ENCODE results near the gene PITPNC1. TPM values are rescaled to one million over a fixed set of nuclear protein-coding genes. Genes with fewer than 3 reads are reported as not detected.
"Not testable (repeated sequence)": the region's sequence is repeated elsewhere in the genome, so short reads cannot be mapped to it uniquely, and the experiment has no call there.

PITPNC1 gene
- total RNA-seq, 1 donor from 2014 or later: 7.3 TPM

- DNase-seq (ENCODE audit: low read depth, low spot score): no peak
Observed at GRCh38 chr17:67679721-67680120, 302.6 kb downstream of the PITPNC1 start.

GRCh38 chr17:67680445-67681224 lies 303.6 kb downstream of the PITPNC1 start:
- DNase-seq (ENCODE audit: low read depth, low spot score): no peak

DNA sequence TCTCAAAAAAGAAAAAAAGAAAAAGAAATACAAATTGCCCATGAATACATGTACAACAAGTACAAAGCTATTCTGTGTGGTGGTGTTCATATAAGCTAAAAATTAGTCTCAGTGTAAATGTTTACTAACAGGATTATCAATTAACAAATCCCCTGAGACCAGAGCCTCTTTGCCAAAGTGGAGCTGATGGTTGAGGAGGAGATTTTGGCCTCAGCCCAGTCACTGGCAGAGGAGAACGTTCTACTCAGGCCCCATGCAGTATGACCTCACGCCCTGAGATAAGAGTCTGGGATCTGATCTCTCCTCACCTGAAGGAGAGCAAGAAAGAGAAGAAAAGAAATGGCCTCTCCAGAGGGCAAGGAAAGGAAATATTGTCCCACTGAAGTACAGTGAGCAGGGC lies 305.1 kb downstream of the PITPNC1 start:
- DNase-seq (ENCODE audit: low read depth, low spot score): no peak

- DNase-seq (ENCODE audit: low read depth, low spot score): no peak
Observed at GRCh38 chr17:67685351-67685750, 308.3 kb downstream of the PITPNC1 start.

- DNase-seq (ENCODE audit: low read depth, low spot score): no peak
Observed at GRCh38 chr17:67686241-67686640, 309.2 kb downstream of the PITPNC1 start.

GRCh38 chr17:67687511-67687910 lies 310.4 kb downstream of the PITPNC1 start:
- no peak for DNase-seq (ENCODE audit: low read depth, low spot score)

- DNase-seq (ENCODE audit: low read depth, low spot score): peak; percentile 15
Observed at GRCh38 chr17:67689534-67690177, 312.6 kb downstream of the PITPNC1 start.

- no peak for DNase-seq (ENCODE audit: low read depth, low spot score)
Observed at GRCh38 chr17:67693811-67694210, 316.7 kb downstream of the PITPNC1 start.

GRCh38 chr17:67696347-67696746 lies 319.3 kb downstream of the PITPNC1 start:
- no peak for DNase-seq (ENCODE audit: low read depth, low spot score)

- DNase-seq (ENCODE audit: low read depth, low spot score): no peak
Observed at GRCh38 chr17:67696853-67697498, 319.9 kb downstream of the PITPNC1 start.

GRCh38 chr17:67700037-67700724 lies 323.1 kb downstream of the PITPNC1 start:
- DNase-seq (ENCODE audit: low read depth, low spot score): no peak

- no peak for DNase-seq (ENCODE audit: low read depth, low spot score)
Observed at GRCh38 chr17:67700725-67701119, 323.6 kb downstream of the PITPNC1 start.

DNA sequence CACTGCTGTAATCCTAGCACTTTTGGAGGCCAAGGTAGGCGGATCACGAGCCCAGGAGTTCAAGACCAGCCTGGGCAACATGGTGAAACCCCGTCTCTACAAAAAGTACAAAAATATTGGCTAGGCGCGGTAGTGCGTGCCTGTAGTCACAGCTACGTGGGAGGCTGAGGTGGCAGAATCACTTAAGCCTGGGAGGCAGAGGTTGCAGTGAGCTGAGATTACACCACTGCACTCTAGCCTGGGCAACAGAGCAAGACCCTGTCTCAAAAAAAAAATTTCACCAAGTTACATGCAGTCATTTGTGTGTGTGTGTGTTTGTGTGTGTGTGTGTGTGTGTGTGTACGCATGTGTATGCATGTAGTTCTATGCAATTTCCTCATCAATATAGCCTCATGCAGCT lies 325.8 kb downstream of the PITPNC1 start:
- not testable (repeated sequence) for DNase-seq (ENCODE audit: low read depth, low spot score)

DNA sequence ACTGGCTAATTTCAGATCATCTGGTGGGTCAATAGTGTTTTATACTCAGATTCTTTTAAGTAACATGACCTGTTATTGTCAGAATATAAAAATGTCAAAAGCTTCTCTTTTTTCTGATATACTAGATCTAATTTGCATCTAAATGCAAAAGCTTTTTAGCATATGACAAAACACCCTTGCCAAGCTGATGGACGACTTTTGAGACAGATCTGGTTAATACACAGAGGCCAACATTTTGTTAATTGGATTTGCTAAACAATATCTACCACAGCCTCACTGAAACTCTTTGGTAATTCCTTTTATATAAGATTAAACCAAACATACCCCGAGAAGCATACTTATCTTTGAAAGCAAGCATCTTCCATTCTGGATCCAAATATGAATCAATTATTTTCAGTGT lies 330.4 kb downstream of the PITPNC1 start:
- no peak for DNase-seq (ENCODE audit: low read depth, low spot score)

- DNase-seq (ENCODE audit: low read depth, low spot score): no peak
Observed at GRCh38 chr17:67708378-67708777, 331.3 kb downstream of the PITPNC1 start.

DNA sequence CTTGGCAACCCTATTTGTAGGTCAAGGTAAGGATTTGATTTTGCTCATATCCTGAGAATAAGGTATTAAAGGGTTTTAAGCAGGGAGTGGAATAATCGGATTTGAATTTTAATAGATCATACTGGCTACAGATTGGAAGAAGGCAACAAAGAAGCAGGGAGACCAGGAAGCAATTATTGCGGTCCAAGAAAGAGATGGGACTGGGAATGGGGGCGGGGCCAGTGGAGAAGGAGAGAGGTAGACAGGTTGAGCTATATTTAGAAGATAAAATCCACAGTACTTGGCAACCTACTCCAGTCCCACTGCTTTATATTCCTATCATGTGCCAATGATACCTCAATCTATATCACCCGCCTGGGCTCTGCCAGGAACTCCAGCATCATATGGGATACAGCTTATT lies 334.8 kb downstream of the PITPNC1 start:
- DNase-seq (ENCODE audit: low read depth, low spot score): no peak

- no peak for DNase-seq (ENCODE audit: low read depth, low spot score)
Observed at GRCh38 chr17:67712375-67712774, 335.3 kb downstream of the PITPNC1 start.

GRCh38 chr17:67713169-67713568 lies 336.1 kb downstream of the PITPNC1 start:
- DNase-seq (ENCODE audit: low read depth, low spot score): no peak

DNA sequence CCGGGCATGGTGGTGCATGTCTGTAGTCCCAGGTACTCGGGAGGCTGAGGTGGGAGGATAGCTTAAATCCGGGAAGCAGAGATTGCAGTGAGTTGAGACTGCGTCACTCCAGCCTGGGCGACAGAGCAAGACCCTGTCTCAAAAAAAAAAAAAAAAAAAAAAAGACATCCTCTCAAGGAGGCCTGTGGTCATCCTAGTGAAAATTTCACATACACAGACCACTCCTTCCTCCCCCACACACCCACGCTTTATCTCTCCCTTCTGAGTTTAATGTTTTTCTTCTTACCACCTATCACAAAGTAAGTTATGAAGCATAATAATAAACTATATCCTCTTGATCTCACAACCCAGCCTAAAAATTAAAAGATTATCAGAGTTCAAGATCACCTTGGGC lies 339.3 kb downstream of the PITPNC1 start:
- DNase-seq (ENCODE audit: low read depth, low spot score): no peak

- DNase-seq (ENCODE audit: low read depth, low spot score): no peak
Observed at GRCh38 chr17:67717192-67717623, 340.1 kb downstream of the PITPNC1 start.

DNA sequence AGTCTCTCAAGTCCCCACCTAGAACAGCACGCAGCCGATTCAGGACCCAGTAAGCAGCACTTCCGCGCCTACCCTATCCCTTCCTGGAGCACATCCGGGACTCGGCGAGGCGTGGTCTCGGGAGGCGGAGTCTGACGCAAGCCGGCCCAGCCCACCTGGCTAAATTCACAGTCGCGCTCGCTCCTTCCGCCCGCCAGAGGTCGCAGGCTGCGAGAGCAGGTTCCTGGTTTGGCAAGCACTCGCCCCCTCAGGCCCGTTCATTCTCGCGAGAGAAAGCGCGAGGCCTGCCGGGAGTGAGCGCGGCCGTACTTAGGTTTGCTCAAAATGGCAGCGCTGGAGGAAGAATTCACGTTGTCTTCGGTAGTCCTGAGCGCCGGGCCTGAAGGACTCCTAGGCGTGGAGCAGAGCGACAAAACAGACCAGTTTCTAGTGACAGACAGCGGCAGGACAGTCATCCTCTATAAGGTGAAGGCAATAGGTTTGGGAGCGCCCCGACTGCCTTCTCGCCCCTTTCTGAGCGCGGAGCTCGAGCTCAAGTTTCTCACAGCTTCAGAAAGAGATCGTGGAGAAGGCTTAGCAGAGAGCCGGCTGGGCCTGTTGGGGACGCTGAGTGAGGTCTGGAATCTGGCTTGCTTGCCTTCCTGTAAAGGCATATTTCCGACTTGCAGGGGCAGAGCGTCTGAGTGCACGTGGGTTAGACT lies 340.7 kb downstream of the PITPNC1 start, which contains the start of gene NOL11:
Gene NOL11 (plus strand): TSS at position 313 of the 701 bp plus-strand sequence. CDS start 12 bp downstream, at position 325.
- peak; percentile 93 for DNase-seq (ENCODE audit: low read depth, low spot score)
